PC-3 (cell line): ENCODE measurements around the gene PLK1.

ENCODE experiments used
- EZH2 ChIP-seq: fragments of 300-600 bp; sonication (generic); IDR thresholded peaks from one replicate; pipeline ENCODE4 v1.6.1; 2017; ENCODE audit warnings: antibody characterized with exemption, mild to moderate bottlenecking, low read length; ENCODE audit not compliant: unreplicated experiment
- EZH2phosphoT487 ChIP-seq: fragments of 300-600 bp; sonication (generic); IDR thresholded peaks from 2 replicates; pipeline ENCODE4 v1.6.1; 2018; ENCODE audit warnings: mild to moderate bottlenecking, antibody characterized with exemption, low read length, borderline replicate concordance
- TF ChIP-seq, protein P1 (sequence below): fragments of 300-600 bp; sonication (generic); conservative IDR thresholded peaks from 2 replicates; pipeline ENCODE4 v1.5.1; 2017; ENCODE audit warnings: antibody characterized with exemption, low read depth, mild to moderate bottlenecking, low read length

DNA sequence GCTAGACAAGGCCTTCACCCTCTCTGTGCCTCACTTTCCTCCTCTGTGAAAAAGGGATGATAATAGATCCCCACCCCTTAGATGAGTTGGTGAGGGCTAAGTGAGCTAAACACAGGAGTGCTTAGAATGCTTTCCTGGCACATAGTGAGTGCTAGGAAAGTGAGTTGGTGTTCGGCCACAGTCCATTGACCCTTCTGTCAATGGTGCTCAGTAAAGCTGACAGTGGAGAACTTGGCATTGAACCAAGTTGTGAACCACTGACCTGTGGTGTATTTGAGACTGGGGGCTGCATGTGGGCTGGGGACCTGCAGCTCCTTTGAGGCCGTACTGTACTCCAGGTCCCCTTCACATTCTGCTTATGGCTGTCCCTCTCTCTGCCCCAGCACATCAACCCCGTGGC, 4.8 kb downstream of the PLK1 start:
- TF ChIP-seq, protein P1, sequence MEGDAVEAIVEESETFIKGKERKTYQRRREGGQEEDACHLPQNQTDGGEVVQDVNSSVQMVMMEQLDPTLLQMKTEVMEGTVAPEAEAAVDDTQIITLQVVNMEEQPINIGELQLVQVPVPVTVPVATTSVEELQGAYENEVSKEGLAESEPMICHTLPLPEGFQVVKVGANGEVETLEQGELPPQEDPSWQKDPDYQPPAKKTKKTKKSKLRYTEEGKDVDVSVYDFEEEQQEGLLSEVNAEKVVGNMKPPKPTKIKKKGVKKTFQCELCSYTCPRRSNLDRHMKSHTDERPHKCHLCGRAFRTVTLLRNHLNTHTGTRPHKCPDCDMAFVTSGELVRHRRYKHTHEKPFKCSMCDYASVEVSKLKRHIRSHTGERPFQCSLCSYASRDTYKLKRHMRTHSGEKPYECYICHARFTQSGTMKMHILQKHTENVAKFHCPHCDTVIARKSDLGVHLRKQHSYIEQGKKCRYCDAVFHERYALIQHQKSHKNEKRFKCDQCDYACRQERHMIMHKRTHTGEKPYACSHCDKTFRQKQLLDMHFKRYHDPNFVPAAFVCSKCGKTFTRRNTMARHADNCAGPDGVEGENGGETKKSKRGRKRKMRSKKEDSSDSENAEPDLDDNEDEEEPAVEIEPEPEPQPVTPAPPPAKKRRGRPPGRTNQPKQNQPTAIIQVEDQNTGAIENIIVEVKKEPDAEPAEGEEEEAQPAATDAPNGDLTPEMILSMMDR, result no peak
- TF ChIP-seq EZH2, result no peak
- TF ChIP-seq EZH2phosphoT487, result no peak
